A549 treated with AZD2906 at 1 μM for 4 hours (cell line): ENCODE results near the gene ANKRD10. TPM values are rescaled to one million over a fixed set of nuclear protein-coding genes. Genes with fewer than 3 reads are reported as not detected.

Experiments used
- total RNA-seq: library from RNA; stranded (reverse); fragments of 200-300 nt; extraction: Qiagen RNA extraction; gene quantifications from 5 replicates; pipeline ENCODE4 v1.2.3, GENCODE V29; 2022

The ANKRD10 gene
- 33.1 to 45.3 TPM (median 35.2 TPM) in 5 replicates for total RNA-seq

DNA sequence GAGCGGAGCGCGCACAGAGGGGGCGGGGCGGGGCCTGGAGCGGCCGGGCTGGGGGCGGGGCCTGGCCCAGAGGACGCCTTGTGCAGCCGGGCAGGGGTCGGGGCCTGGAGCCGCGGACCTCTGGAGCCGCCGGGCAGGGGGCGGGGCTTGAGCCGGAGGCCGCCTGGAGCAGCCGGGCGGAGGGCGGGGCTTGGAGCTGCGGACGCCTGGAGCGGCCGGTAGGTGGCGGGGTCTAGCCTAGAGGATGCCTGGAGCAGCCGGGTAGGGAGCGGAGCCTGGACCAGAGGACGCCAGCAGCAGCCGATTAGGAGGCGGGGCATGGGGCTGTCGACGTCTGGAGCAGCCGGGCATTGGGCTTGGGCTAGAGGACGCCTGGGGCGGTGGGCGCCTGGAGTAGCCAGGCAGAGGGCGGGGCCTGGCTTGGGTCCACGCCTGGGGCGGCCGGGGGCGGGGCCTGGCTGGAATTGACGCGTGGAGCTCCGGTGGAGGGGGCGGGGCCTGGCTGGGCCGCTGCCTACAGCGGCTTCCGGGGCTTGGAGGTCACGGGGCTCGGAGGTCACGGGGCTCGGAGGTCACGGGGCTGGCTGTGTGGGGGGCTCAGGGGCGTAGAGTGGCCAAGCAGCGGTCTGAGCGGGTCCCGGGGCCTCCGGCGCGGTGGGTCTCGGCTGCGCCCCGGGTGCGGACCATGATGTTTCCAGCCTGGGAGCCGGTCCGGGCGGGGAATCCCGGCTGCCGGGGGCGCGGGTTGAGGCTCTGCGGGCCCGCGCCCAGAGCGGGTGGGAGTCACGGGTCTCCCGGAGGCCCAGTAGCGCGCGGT, at the start of gene ANKRD10:
TSS of gene ANKRD10 (minus strand) at position 13 of the 817 bp plus-strand sequence. CDS start 135 bp downstream, outside the sequence.

Other genes starting within 250 kb of the ANKRD10 start
- 48.9 to 60.4 TPM (median 53.5 TPM) in 5 replicates for gene CARS2, start 209.0 kb downstream of the ANKRD10 start, total RNA-seq
- 9.2 to 10.9 TPM (median 10.7 TPM) in 5 replicates for gene ING1, start 201.4 kb downstream of the ANKRD10 start, total RNA-seq
- gene ARHGEF7, start 200.2 kb upstream of the ANKRD10 start, total RNA-seq = 18.9 to 22.2 TPM (median 19.2 TPM) in 5 replicates